Gastrocnemius medialis (tissue), 4 donors: Measurements from ENCODE around the gene BCL2A1.

ENCODE experiments used
- CTCF ChIP-seq, 5 experiments: fragments of 450-650 bp in 3 of 5; fragments of 200-600 bp in 2 of 5; sonication (generic) in 2 of 5; IDR thresholded peaks in 4 of 5; conservative IDR thresholded peaks in 1 of 5; 1 replicate in 4 of 5; 2 replicates in 1 of 5; pipeline ENCODE4 v1.5.1; 2016 to 2019; ENCODE audit warnings: antibody characterized with exemption in 5 of 5, mild to moderate bottlenecking in 3 of 5, moderate library complexity in 3 of 5
- POLR2A ChIP-seq, 2 donors: fragments of 450-650 bp; IDR thresholded peaks; one replicate each; pipeline ENCODE4 v1.6.1; 2017; ENCODE audit warnings: antibody characterized with exemption in 2 of 2, mild to moderate bottlenecking in 2 of 2, moderate library complexity in 2 of 2

- TF ChIP-seq CTCF (IDR thresholded peaks at IDR 0.05 in 4 of 5, conservative IDR thresholded peaks at IDR 0.05 in 1 of 5) (no peak), POLR2A (IDR thresholded peaks at IDR 0.05) (no peak)
These were observed 815 bp downstream of the BCL2A1 start for GRCh38 chr15:79970181-79970580.
